DOHH2 (cell line): ENCODE data around the gene CDS1.

Source experiments
- CTCF ChIP-seq: fragments of 200-600 bp; sonication (generic); IDR thresholded peaks from one replicate; pipeline ENCODE4 v1.5.1; 2014; ENCODE audit warnings: antibody characterized with exemption, mild to moderate bottlenecking, low read depth, low read length; ENCODE audit not compliant: poor library complexity, severe bottlenecking
- EZH2phosphoT487 ChIP-seq: fragments of 200-600 bp; sonication (generic); IDR thresholded peaks from 2 replicates; pipeline ENCODE4 v1.6.1; 2017; ENCODE audit warnings: borderline replicate concordance, mild to moderate bottlenecking, antibody characterized with exemption, low read length, moderate library complexity, mixed read lengths

GRCh38 chr4:84647312-84647884, 64.5 kb downstream of the CDS1 start:
- no peak for TF ChIP-seq CTCF
- TF ChIP-seq EZH2phosphoT487, result no peak
